Fibroblast of pulmonary artery (primary cell): Measurements from ENCODE around the gene SH3TC2.

ENCODE experiments used
- DNase-seq: peaks from one replicate; pipeline ENCODE4 v3.0.0-alpha.2; 2010; ENCODE audit warnings: low read depth
- H3K4me3 ChIP-seq: replicated peaks from 2 replicates; pipeline ENCODE4 v1.5.1; 2011; ENCODE audit warnings: low read depth, mild to moderate bottlenecking, control low read depth, low read length, moderate library complexity
- TF ChIP-seq, protein P1 (sequence below): IDR thresholded peaks from 2 replicates; pipeline ENCODE4 v1.5.1; 2011; ENCODE audit warnings: mild to moderate bottlenecking, control low read depth, low read length, inconsistent platforms; ENCODE audit errors: missing control alignments

Gene SH3TC2

DNA sequence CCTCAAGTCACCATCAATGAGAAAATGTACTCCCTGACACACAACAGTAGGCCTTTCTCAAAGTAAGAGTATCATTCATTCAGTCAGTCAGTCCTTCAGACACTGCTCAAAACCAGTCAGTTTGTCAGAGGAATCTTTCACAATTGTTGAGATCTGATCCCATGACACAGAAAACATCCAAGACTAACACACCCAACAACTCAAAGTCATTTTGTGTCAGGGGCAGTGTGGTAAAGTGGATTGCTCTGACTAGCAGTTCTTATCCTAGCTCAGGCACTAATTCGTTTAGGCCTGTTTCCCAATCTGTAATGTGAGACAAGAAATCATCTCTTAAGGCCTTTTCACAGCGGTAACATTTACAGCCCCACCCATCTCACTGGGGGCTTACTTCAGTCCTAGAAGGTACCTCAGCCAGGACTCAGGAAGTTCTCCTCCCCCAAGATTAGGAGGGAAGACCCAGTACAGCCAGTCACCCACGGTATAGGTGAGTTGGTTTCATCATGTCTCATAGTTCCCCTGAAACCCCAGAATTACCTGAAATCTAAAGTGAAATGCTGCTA is 31.9 kb downstream of the SH3TC2 start:
- TF ChIP-seq, protein P1, sequence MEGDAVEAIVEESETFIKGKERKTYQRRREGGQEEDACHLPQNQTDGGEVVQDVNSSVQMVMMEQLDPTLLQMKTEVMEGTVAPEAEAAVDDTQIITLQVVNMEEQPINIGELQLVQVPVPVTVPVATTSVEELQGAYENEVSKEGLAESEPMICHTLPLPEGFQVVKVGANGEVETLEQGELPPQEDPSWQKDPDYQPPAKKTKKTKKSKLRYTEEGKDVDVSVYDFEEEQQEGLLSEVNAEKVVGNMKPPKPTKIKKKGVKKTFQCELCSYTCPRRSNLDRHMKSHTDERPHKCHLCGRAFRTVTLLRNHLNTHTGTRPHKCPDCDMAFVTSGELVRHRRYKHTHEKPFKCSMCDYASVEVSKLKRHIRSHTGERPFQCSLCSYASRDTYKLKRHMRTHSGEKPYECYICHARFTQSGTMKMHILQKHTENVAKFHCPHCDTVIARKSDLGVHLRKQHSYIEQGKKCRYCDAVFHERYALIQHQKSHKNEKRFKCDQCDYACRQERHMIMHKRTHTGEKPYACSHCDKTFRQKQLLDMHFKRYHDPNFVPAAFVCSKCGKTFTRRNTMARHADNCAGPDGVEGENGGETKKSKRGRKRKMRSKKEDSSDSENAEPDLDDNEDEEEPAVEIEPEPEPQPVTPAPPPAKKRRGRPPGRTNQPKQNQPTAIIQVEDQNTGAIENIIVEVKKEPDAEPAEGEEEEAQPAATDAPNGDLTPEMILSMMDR = no peak
- no peak for DNase-seq
- no peak overlapping the region for H3K4me3 ChIP-seq

DNA sequence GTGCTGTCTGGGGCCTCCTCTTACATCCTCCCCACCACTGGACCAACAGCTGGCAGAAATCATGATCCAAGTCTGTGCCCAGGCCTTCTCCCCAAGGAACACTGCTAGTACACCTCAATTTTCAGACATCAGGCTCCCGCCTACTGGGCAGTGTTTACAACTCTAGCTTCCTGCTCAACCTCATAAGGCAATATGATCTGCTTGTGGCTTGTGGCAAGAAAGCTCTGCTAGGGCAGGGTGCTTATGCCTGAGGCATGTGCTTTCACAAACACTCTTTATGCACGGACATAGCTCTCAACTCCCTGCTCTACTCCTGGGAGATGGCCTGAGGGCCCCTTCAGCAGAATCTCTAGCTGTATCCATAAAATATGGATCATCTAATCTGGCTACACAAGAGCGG is 32.5 kb downstream of the SH3TC2 start:
- DNase-seq = no peak

DNA sequence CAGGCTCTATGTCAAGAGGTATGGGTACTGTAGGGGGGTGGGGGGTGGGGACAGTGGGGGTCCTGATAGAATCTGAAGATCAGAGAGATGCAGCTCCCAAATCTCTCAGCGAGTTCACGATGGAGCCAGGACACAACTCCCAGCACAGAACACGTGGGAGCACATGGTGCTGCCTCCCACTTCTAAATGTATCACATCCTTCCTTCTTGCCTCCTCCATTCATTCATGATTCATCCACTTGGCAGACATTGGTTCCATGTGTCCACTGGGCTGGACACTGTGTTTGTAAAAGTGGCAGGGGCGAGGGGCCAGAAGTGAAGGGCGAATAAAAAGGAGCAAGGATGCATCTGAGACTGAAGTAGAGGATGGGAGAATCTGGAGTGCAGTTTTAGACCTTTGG is 33.9 kb downstream of the SH3TC2 start:
- DNase-seq = peak; percentile 44
- no peak overlapping the region for H3K4me3 ChIP-seq
- TF ChIP-seq, protein P1 = no peak

More for the DNA sequence above, 32.5 kb downstream of the SH3TC2 start:
- H3K4me3 ChIP-seq = no peak overlapping the region
- TF ChIP-seq, protein P1 = no peak

DNA sequence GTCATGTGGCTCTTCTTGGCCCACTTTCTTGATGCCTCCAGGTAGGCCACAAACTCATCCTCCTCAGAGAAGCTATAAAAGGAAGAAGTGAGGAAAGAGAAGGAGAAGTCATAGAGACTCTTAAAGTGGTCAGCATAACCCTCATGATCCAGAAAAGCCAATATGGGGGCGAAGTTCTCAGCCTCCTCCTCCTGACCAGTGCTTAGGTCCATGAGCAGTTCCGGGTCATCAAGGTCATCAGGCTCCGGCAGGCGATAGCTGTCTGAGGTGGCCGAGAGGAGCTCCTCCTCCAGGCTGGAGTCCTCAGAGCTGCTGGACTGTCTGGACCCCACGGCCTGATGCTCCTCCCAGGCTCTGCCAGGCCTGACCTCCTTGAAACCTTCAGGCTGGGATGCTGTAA is 34.7 kb downstream of the SH3TC2 start:
- DNase-seq = no peak
- TF ChIP-seq, protein P1 = no peak
- H3K4me3 ChIP-seq = no peak overlapping the region

DNA sequence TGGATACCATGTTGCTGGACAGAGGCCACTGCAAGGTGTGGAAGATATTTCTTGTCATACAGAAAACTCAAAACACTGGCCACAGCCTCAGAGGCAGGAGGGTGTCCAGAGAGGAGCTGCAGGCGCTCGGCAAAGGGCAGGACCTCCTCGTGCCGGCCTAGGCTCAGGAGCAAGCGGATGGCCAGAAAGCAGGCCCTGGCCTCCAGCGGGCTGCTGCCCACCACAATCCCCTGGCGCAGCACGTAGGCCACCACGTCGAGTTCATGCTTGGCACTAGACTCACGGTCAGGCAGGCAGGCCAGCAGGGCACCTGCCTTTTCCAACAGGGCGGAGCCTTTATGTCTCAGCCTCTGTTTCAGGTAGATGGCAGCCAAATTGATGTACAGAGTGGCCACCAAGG is 35.2 kb downstream of the SH3TC2 start:
- no peak overlapping the region for H3K4me3 ChIP-seq
- TF ChIP-seq, protein P1 = no peak
- DNase-seq = no peak

DNA sequence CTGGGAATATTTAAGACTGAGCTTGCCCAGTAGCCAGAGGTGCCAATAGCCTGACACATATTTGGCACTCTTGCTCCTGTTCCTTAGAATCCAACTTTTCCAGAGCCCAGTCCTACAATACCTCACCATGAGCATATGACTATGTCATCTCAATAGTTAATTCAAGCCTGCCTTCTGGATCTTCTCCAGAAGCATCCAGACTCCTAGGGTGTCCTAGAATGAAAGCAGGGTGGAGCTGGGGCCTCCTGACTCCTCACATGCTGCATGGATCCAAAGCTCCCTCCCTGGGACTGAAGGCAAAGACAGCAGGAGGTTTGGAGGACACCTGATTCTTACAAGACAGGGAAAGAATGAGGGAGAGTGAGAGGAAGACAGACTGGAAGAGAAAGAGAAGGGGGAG is 37.9 kb downstream of the SH3TC2 start:
- no peak for DNase-seq
- TF ChIP-seq, protein P1 = no peak
- no peak overlapping the region for H3K4me3 ChIP-seq

DNA sequence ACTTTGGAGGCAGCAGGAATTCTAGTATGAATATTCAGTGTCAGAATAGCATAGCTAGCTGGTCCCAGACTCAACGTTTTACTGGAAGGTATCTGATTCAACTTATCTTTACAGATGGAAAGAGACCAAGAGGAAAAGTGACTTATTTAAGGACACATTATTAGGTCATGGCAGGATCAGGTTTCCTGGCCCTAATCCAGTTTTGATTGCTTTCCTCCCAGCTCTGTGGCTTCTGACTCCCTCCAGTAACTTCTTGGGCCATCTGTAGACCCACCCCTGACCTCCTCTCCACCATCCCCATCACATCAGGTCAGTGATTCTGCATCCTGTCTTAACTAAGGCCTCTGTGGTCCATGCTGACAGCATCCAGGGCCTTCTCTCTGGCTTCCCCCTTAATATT is 38.4 kb downstream of the SH3TC2 start:
- TF ChIP-seq, protein P1 = no peak
- no peak overlapping the region for H3K4me3 ChIP-seq
- no peak for DNase-seq
